GM12873 (cell line): ENCODE measurements around the gene GOPC.
A peak's percentile ranks its signal among the peaks of the same experiment; 100 is the strongest.

ENCODE experiments used
- CTCF ChIP-seq: IDR thresholded peaks from 2 replicates; pipeline ENCODE4 v1.5.1; 2012; ENCODE audit warnings: low read depth, mild to moderate bottlenecking, moderate library complexity, low read length, control low read depth; ENCODE audit not compliant: insufficient read depth; ENCODE audit errors: missing control alignments

The GOPC gene

DNA sequence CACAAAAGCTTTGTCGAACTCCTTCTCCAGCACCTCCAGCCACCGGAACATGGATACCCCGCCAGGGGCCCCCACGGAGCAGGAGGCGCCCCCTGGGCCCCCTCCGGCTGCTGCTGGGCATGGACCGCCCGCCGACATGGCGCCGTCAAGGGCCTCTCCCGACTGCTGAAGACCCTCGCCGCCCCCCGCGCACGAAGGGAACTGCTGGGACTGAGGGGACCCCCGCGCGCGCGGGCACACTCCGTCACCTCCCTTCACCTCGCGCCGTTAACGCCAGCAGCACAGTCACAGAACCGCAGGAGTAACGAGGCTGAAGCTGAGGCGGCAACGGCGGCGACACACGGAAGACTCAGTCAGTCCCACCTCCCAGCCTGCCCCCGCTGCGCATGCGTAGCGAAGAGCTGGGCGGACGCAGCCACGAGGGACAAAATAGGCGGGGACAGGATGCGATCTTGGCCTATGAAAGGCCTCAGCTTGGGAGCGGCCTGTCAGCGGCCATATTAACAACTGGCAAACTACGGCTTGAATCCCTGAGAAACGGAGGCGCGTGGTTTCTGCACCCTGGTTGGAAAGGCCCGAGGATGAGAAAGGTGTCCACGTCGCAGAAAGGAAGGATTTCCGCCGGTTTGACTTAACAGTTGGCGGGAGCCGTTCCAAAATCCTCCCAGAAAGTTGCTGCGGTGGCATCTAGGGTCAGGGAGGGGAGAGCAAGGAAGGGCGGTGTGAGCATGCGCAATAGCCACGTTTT is at the start of gene GOPC:
GOPC (minus strand) TSS at position 361 of the 748 bp plus-strand sequence; CDS start at position 138, 223 bp downstream.
- TF ChIP-seq CTCF: peak; percentile 24

- TF ChIP-seq CTCF: no peak
These were observed 40.7 kb upstream of the GOPC start for GRCh38 chr6:117642976-117643375.

- TF ChIP-seq CTCF: no peak
These were observed 35.5 kb upstream of the GOPC start for GRCh38 chr6:117637770-117638169.

- TF ChIP-seq CTCF: no peak
These were observed 26.9 kb upstream of the GOPC start for GRCh38 chr6:117629119-117629660.

DNA sequence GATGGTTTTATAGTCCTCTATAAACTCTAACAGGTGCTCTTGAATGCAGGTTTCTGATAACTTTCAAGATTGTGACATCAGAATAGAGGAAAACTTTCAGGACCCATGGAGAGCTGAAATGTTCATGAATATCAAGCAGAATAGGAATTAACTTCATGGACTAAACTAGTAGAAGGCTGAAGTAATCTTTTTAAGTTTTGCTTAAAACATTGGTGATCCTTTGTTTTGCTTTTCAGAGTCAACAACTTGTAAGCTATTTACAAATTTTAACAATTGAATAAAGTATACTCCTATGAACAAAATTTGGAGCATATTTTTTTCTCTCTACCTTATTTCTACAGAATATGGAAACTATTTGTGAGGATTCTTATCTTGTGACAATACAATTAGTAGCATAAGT is 25.2 kb upstream of the GOPC start:
- TF ChIP-seq CTCF: no peak

GRCh38 chr6:117624869-117625481 is 22.7 kb upstream of the GOPC start:
- TF ChIP-seq CTCF: no peak

GRCh38 chr6:117619178-117619577 is 16.9 kb upstream of the GOPC start:
- TF ChIP-seq CTCF: no peak
